Measurements from ENCODE around the gene SLC41A2. TPM values are rescaled to one million over a fixed set of nuclear protein-coding genes. Genes with fewer than 3 reads are reported as not detected.

The SLC41A2 gene
- polyA plus RNA-seq, 1 donor (not counting 4 experiments of a cell fraction or from before 2014, with no cell fraction given), result 1.2 TPM

GRCh38 chr12:104971306-104971705, 13.2 kb upstream of the SLC41A2 start:
- dilution Hi-C loops (cut with MboI; ENCODE audit: extremely low pct_ligation_motif_present, low sequenced_read_pairs), result no loop called here
- H2AFZ ChIP-seq (ENCODE audit: control insufficient read depth, low read length), result peak overlapping the region; percentile 12

GRCh38 chr12:104969343-104969742, 11.3 kb upstream of the SLC41A2 start:
- dilution Hi-C loops (cut with MboI; ENCODE audit: extremely low pct_ligation_motif_present, low sequenced_read_pairs), result no loop called here
- no peak overlapping the region for H3K9ac ChIP-seq (ENCODE audit: control insufficient read depth, extremely low read depth, insufficient read depth, low read length)
- no peak overlapping the region for H2AFZ ChIP-seq (ENCODE audit: control insufficient read depth, low read length)
- FAIRE-seq (no peak), DNase-seq (ENCODE audit: low read depth, low spot score) (no peak)
- no peaks in the 10 kb centered on the region for H3K9me1 ChIP-seq (ENCODE audit: control insufficient read depth, extremely low read depth, insufficient read depth, low read length)
- H3K4me3 ChIP-seq (ENCODE audit: control insufficient read depth in 2 of 3, extremely low read depth in 1 of 3, insufficient read depth in 2 of 3, low read depth in 1 of 3, low read length in 3 of 3), result no peak overlapping the region
- H3K4me1 ChIP-seq (ENCODE audit: control insufficient read depth, extremely low read depth, insufficient read depth, low read length), result peaks cover 13% of the 10 kb centered on the region
- H3K4me2 ChIP-seq (ENCODE audit: control insufficient read depth, extremely low read depth, insufficient read depth, low read depth, low read length), result no peak overlapping the region
- no peaks in the 10 kb centered on the region for H3K36me3 ChIP-seq (ENCODE audit: control insufficient read depth in 2 of 2, extremely low read depth in 1 of 2, insufficient read depth in 2 of 2, low read length in 2 of 2)
- no peak overlapping the region for H3K27ac ChIP-seq (ENCODE audit: control insufficient read depth, insufficient read depth, low read length)
- H3K9me3 ChIP-seq (ENCODE audit: control insufficient read depth, low read depth, low read length), result no peaks in the 10 kb centered on the region
- H3K27me3 ChIP-seq (ENCODE audit: control insufficient read depth, extremely low read depth, insufficient read depth, low read length), result no peaks in the 10 kb centered on the region
- TF ChIP-seq CTCF (optimal IDR thresholded peaks at IDR 0.05 in 1 of 3, IDR thresholded peaks at IDR 0.05 in 1 of 3, conservative IDR thresholded peaks at IDR 0.05 in 1 of 3; ENCODE audit: extremely low read depth in 1 of 3, insufficient read depth in 2 of 3, low read length in 3 of 3), result no peak
- H3K79me2 ChIP-seq (ENCODE audit: control insufficient read depth, insufficient read depth, low read length), result no peaks in the 10 kb centered on the region
- no peaks in the 10 kb centered on the region for H4K20me1 ChIP-seq (ENCODE audit: control insufficient read depth, extremely low read depth, insufficient read depth, low read length)

More at GRCh38 chr12:104971306-104971705, 13.2 kb upstream of the SLC41A2 start:
- no peak for DNase-seq (ENCODE audit: low read depth, low spot score)
- no peaks in the 10 kb centered on the region for H3K9me3 ChIP-seq (ENCODE audit: control insufficient read depth, low read depth, low read length)
- TF ChIP-seq EZH2 (IDR thresholded peaks at IDR 0.05; ENCODE audit: low read length) (no peak), CTCF (optimal IDR thresholded peaks at IDR 0.05 in 1 of 3, IDR thresholded peaks at IDR 0.05 in 1 of 3, conservative IDR thresholded peaks at IDR 0.05 in 1 of 3; ENCODE audit: extremely low read depth in 1 of 3, insufficient read depth in 2 of 3, low read length in 3 of 3) (no peak)
- H3K27ac ChIP-seq (ENCODE audit: control insufficient read depth, insufficient read depth, low read length), result no peak overlapping the region
- no peak overlapping the region for H3K9ac ChIP-seq (ENCODE audit: control insufficient read depth, extremely low read depth, insufficient read depth, low read length)
- no peaks in the 10 kb centered on the region for H3K36me3 ChIP-seq (ENCODE audit: control insufficient read depth in 2 of 2, extremely low read depth in 1 of 2, insufficient read depth in 2 of 2, low read length in 2 of 2)
- FAIRE-seq, result no peak
- no peaks in the 10 kb centered on the region for H3K27me3 ChIP-seq (ENCODE audit: control insufficient read depth, extremely low read depth, insufficient read depth, low read length)
- peaks cover 30% of the 10 kb centered on the region for H3K4me1 ChIP-seq (ENCODE audit: control insufficient read depth, extremely low read depth, insufficient read depth, low read length)
- no peak overlapping the region for H3K4me2 ChIP-seq (ENCODE audit: control insufficient read depth, extremely low read depth, insufficient read depth, low read depth, low read length)
- H3K9me1 ChIP-seq (ENCODE audit: control insufficient read depth, extremely low read depth, insufficient read depth, low read length), result no peaks in the 10 kb centered on the region
- H3K4me3 ChIP-seq (ENCODE audit: control insufficient read depth in 2 of 3, extremely low read depth in 1 of 3, insufficient read depth in 2 of 3, low read depth in 1 of 3, low read length in 3 of 3), result no peak overlapping the region
- no peaks in the 10 kb centered on the region for H3K79me2 ChIP-seq (ENCODE audit: control insufficient read depth, insufficient read depth, low read length)
- no peaks in the 10 kb centered on the region for H4K20me1 ChIP-seq (ENCODE audit: control insufficient read depth, extremely low read depth, insufficient read depth, low read length)

All from keratinocyte (primary cell).